Ramos (cell line): ENCODE results near the gene PRXL2A.

Source experiments
- in situ Hi-C: fragments of 300-500 bp; cut with MboI; formaldehyde crosslinking; loops from one replicate; pipeline ENCODE4 v1.14.3; 2022; ENCODE audit warnings: low sequenced_read_pairs; ENCODE audit not compliant: unreplicated experiment

Gene PRXL2A

GRCh38 chr10:80458638-80459037 is 50.3 kb downstream of the PRXL2A start:
- in situ Hi-C loops, result loop anchor here (10.0 to 25.0 kb wide), 3 partner anchors 274 to 1371 kb away; no protein-coding TSS in a partner anchor

GRCh38 chr10:80459047-80459865 is 50.9 kb downstream of the PRXL2A start:
- in situ Hi-C loops, result loop anchor here (10.0 to 25.0 kb wide), 3 partner anchors 274 to 1372 kb away; no protein-coding TSS in a partner anchor

GRCh38 chr10:80460399-80461207 is 52.3 kb downstream of the PRXL2A start:
- in situ Hi-C loops, result loop anchor here (25.0 kb wide), 2 partner anchors 1198 to 1373 kb away; no protein-coding TSS in a partner anchor

GRCh38 chr10:80461208-80462183 is 53.1 kb downstream of the PRXL2A start:
- in situ Hi-C loops, result loop anchor here (25.0 kb wide), 2 partner anchors 1199 to 1374 kb away; no protein-coding TSS in a partner anchor

- in situ Hi-C loops, result loop anchor here (25.0 kb wide), 2 partner anchors 1200 to 1375 kb away; no protein-coding TSS in a partner anchor
These were observed 54.1 kb downstream of the PRXL2A start for GRCh38 chr10:80462299-80462980.

GRCh38 chr10:80462981-80463741 is 54.8 kb downstream of the PRXL2A start:
- in situ Hi-C loops, result loop anchor here (25.0 kb wide), 2 partner anchors 1201 to 1376 kb away; no protein-coding TSS in a partner anchor

GRCh38 chr10:80463868-80464267 is 55.5 kb downstream of the PRXL2A start:
- in situ Hi-C loops, result loop anchor here (25.0 kb wide), 2 partner anchors 1202 to 1377 kb away; no protein-coding TSS in a partner anchor

- in situ Hi-C loops, result loop anchor here (25.0 kb wide), 2 partner anchors 1203 to 1378 kb away; no protein-coding TSS in a partner anchor
These were observed 56.5 kb downstream of the PRXL2A start for GRCh38 chr10:80464557-80465450.

- in situ Hi-C loops, result loop anchor here (25.0 kb wide), 2 partner anchors 1203 to 1378 kb away; no protein-coding TSS in a partner anchor
These were observed 57.1 kb downstream of the PRXL2A start for GRCh38 chr10:80465451-80465835.

- in situ Hi-C loops, result loop anchor here (25.0 kb wide), 2 partner anchors 1204 to 1379 kb away; no protein-coding TSS in a partner anchor
These were observed 57.7 kb downstream of the PRXL2A start for GRCh38 chr10:80465839-80466590.

- in situ Hi-C loops, result loop anchor here (25.0 kb wide), 2 partner anchors 1205 to 1380 kb away; no protein-coding TSS in a partner anchor
These were observed 58.5 kb downstream of the PRXL2A start for GRCh38 chr10:80466724-80467326.

GRCh38 chr10:80468002-80468401 is 59.7 kb downstream of the PRXL2A start:
- in situ Hi-C loops, result loop anchor here (25.0 kb wide), 2 partner anchors 1206 to 1381 kb away; no protein-coding TSS in a partner anchor

- in situ Hi-C loops, result loop anchor here (25.0 kb wide), 2 partner anchors 1207 to 1382 kb away; no protein-coding TSS in a partner anchor
These were observed 60.6 kb downstream of the PRXL2A start for GRCh38 chr10:80468806-80469421.

- in situ Hi-C loops, result loop anchor here (25.0 kb wide), 2 partner anchors 1208 to 1383 kb away; no protein-coding TSS in a partner anchor
These were observed 61.9 kb downstream of the PRXL2A start for GRCh38 chr10:80470266-80470665.

- in situ Hi-C loops, result loop anchor here (25.0 kb wide), 2 partner anchors 1209 to 1384 kb away; no protein-coding TSS in a partner anchor
These were observed 62.6 kb downstream of the PRXL2A start for GRCh38 chr10:80471001-80471400.
